Gastrocnemius medialis (tissue), 4 donors: ENCODE results near the gene APOD. TPM values are rescaled to one million over a fixed set of nuclear protein-coding genes. Genes with fewer than 3 reads are reported as not detected.
A peak's percentile ranks its signal among the peaks of the same experiment; 100 is the strongest.
"Not testable (repeated sequence)": the region's sequence is repeated elsewhere in the genome, so short reads cannot be mapped to it uniquely, and the experiment has no call there.

Source experiments
- ATAC-seq, 2 donors: fragments of 150-250 bp; one replicate each; pipeline ENCODE4 v1.9.1; 2016
- DNase-seq, 2 donors: peaks; one replicate each; pipeline ENCODE4 v3.0.0-alpha.2; 2019
- H3K27ac ChIP-seq, 4 donors: fragments of 200-600 bp; sonication (generic); 1 replicate in 1 of 4; 2 replicates in 3 of 4; pipeline ENCODE4 v1.5.1; 2016 to 2018; ENCODE audit warnings: mild to moderate bottlenecking in 2 of 4, moderate library complexity in 1 of 4
- H3K27me3 ChIP-seq, 3 donors: fragments of 200-600 bp; sonication (generic) in 2 of 3; 1 replicate in 1 of 3; 2 replicates in 2 of 3; pipeline versions ENCODE4 v1.5.1 to v1.6.0; 2016 to 2019; ENCODE audit warnings: mild to moderate bottlenecking in 1 of 3, moderate library complexity in 1 of 3
- H3K36me3 ChIP-seq, 2 donors: fragments of 200-600 bp; sonication (generic) in 1 of 2; one replicate each; pipeline ENCODE4 v1.5.1; 2017 to 2018
- H3K4me1 ChIP-seq, 2 donors: fragments of 200-600 bp; sonication (generic) in 1 of 2; one replicate each; pipeline ENCODE4 v1.5.1; 2016 to 2017; ENCODE audit warnings: mild to moderate bottlenecking in 2 of 2
- H3K4me3 ChIP-seq, 4 donors: fragments of 200-600 bp; sonication (generic) in 3 of 4; 1 replicate in 1 of 4; 2 replicates in 3 of 4; pipeline ENCODE4 v1.5.1; 2016 to 2019; ENCODE audit warnings: mild to moderate bottlenecking in 2 of 4
- H3K9me3 ChIP-seq, 3 donors: fragments of 200-600 bp; sonication (generic) in 2 of 3; 1 replicate in 1 of 3; 2 replicates in 2 of 3; pipeline ENCODE4 v1.5.1; 2016 to 2019
- in situ Hi-C, 4 donors: fragments of 200-750 bp; cut with MboI; loops; one replicate each; pipeline versions ENCODE4 v1.15.0 to v1.8.0; 2017; ENCODE audit warnings: low sequenced_read_pairs in 4 of 4
- intact Hi-C: fragments of 100-400 bp; cut with DNase I; formaldehyde crosslinking; loops from one replicate; pipeline ENCODE4 v1.15.1; 2023; ENCODE audit warnings: low total_unique reads
- total RNA-seq, 4 donors: library from RNA; depleted of rRNA; stranded (reverse); fragments of >200 nt; gene quantifications; one replicate each; pipeline versions ENCODE4 v1.1.0 to v1.2.3, GENCODE V29; 2016

APOD gene
- total RNA-seq, 4 donors from 2014 or later, result 602 to 801 (median 626) TPM

DNA sequence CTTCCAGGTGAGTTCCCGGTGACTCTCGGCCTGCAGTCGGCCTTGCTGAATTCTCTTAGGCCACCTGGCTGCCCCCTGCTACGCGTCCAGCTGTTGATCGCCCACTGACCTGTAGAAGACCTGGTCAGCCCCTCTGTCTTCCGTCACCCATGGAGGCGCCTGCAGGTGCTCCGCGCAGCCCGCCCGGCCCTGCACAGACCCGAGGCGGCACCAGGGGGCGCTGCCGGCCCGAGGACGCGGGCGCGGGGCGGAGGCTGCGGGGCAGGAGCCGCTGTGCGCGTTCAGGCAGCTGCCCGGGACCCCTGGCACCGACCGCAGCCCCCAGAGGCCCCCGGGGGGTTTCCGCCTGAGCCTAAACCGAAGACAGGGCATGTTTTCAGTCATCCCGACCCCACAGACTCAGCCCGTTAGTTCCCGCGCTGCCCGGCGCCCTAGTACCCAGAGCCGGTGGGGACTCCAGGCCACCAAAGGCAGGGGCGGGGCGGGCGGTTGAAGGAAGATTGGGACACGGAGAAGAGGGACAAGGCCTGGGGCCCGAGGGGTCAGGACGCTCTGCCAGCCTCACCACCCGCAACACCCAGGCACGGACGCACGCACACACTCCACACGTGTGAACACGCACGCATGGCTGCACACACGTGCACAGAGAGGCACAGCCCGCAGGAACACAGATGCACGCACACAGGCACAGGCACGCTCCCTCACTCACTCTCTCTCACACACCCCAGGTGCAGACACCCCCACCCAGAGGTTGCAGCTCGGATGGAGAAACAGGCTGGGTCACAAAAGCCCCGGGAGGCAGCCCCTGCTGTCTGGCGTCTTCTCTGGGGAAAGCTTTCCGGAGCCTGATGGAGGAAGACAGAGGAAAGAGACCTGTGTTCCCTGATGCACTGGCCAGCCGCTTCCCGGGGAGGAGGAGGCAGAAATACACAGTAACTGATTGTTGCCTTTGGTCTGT, 41.1 kb upstream of the APOD start:
- H3K9me3 ChIP-seq, H3K27ac ChIP-seq, H3K27me3 ChIP-seq, intact Hi-C loops, DNase-seq, H3K4me1 ChIP-seq, H3K36me3 ChIP-seq: not testable (repeated sequence)
- peak; percentile 64 to 87 for ATAC-seq
- H3K4me3 ChIP-seq, result peak overlapping the region in 3 of 4 donors; percentile 24 to 37 (median 29)
- in situ Hi-C loops, result loop anchor here in 2 of 4 donors (5.0 to 25.0 kb wide), 2 partner anchors 92 to 212 kb away; no protein-coding TSS in a partner anchor

DNA sequence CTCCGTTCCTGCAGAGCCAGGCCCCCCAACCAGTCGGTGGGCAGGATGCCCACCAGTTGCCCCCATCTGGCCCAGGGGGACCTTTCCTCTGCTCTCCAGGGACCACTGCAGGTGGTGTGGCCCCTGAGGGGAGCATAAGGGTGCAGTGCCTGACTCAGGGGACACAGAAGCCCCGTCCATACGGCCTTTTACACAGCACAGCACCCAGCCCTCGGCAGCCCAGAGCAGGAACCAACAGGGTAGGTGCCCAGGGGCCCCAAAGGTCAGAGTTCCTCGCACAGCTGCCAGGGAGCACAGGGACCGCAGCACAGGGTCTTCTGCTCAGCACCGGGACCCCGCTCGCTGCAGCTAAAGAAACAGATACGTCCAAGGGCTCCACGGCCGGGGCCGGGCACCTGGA, 40.4 kb upstream of the APOD start:
- intact Hi-C loops, DNase-seq, H3K9me3 ChIP-seq, H3K4me3 ChIP-seq, H3K4me1 ChIP-seq, H3K36me3 ChIP-seq, H3K27me3 ChIP-seq, H3K27ac ChIP-seq: not testable (repeated sequence)
- in situ Hi-C loops, result loop anchor here in 2 of 4 donors (5.0 to 25.0 kb wide), 2 partner anchors 93 to 213 kb away; no protein-coding TSS in a partner anchor
- peak in 1 of 2 donors; percentile 9 for ATAC-seq

DNA sequence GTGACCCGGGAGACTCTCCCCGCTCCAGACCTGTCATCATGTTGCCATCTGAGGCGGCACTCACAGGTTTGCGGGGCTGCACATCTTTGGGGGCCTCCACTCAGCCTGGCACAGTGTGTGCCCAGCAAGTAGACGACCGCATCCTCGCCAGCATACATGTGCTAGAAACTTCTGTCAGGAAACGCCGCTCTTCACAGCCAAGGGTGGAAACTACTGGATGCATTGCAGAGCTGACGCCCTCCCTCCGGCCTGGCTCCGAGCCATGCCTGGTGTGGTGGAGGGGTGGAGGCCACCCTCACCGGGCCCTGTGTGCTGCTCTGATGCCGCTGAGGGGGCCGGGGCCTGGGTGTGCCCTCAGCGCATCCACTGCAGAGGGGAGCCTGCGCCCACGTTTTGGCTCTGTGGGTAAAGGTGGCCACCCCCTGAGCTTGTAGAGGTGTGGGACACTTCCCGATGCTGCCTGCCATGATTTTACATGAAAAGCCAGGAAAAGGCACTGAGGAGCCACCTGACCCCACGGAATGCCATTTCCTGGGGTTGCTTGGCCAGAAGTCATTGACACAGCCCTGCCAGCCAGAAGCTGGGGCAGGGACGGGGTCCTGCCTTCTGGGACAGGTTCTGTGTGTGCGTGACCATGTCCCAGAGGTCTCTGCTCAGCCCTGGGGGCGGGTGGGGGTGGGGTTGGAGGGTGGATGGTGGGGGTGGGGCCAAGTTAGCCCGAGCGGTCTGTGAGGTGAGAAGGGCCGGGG, 39.7 kb upstream of the APOD start:
- in situ Hi-C loops, result loop anchor here in 2 of 4 donors (5.0 to 25.0 kb wide), 2 partner anchors 94 to 214 kb away; no protein-coding TSS in a partner anchor
- DNase-seq, ATAC-seq, H3K4me1 ChIP-seq, H3K36me3 ChIP-seq, intact Hi-C loops, H3K9me3 ChIP-seq, H3K4me3 ChIP-seq, H3K27ac ChIP-seq, H3K27me3 ChIP-seq: not testable (repeated sequence)

DNA sequence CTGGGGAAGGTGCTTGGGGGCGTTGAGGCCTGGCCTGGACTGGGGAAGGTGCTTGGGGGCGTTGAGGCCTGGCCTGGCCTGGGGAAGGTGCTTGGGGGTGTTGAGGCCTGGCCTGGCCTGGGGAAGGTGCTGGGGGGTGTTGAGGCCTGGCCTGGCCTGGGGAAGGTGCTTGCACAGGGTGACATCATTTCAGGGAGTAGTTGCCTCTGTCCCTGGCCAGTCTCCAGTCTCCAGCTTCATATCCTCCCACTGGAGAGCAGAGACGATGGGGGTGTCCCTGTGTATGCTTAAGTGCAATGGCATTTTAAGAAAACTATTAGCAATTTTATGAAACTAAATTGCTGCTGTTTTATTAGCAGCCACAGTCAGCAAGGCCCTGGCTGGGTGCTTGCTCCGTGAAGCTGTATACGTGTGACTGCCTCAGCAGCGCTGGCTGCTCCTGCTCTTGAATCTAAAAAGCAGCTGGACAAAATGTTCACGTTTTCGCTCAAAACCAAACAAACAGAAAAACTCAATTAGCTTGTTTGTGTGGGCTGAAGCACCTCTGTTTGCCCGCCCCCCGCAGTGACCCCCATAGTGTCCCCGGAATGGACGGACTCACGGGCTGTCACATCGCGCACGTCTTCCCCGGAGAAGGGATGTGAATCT, 38.9 kb upstream of the APOD start:
- in situ Hi-C loops, result loop anchor here in 2 of 4 donors (5.0 to 25.0 kb wide), 2 partner anchors 95 to 215 kb away; no protein-coding TSS in a partner anchor
- H3K9me3 ChIP-seq, H3K27ac ChIP-seq, H3K4me1 ChIP-seq, ATAC-seq, DNase-seq, H3K27me3 ChIP-seq, H3K36me3 ChIP-seq, intact Hi-C loops, H3K4me3 ChIP-seq: not testable (repeated sequence)

DNA sequence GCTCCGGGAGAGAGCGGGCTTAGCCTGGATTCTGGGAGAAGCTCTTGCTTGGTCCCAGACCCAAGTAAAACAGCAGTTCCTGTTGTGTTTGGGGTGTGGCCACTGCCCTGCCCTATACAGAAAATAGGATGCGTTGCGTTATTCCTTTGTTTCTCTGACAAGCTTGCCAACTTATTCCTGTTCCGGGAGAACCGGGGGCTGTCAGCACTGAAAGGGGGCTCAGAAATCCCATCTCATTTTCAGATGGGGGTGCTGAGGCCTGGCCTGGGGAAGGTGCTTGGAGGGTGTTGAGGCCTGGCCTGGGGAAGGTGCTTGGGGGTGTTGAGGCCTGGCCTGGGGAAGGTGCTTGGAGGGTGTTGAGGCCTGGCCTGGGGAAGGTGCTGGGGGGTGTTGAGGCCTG, 38.3 kb upstream of the APOD start:
- intact Hi-C loops, DNase-seq, H3K27me3 ChIP-seq, ATAC-seq, H3K4me1 ChIP-seq, H3K9me3 ChIP-seq, H3K36me3 ChIP-seq, H3K4me3 ChIP-seq, H3K27ac ChIP-seq: not testable (repeated sequence)
- in situ Hi-C loops, result loop anchor here in 2 of 4 donors (5.0 to 25.0 kb wide), 2 partner anchors 95 to 215 kb away; no protein-coding TSS in a partner anchor

DNA sequence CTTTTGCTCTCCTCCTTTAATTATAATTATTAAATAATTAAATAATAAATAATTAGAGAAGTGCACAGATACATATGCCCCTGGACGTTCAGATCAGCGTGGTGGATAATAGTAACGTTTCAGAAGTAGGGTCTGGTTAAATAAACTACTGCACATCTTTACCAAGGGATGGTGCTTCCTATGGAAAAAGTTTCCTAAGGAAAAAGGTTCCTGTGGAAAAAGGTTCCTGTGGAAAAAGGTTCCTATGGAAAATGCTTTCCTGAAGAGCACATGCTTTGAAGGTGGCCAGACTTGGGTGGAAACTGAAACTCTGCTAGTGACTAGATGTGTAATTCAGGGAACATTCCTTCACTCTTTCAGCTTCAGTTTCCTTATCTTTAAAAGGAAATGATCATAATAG, 37.4 kb upstream of the APOD start:
- H3K27me3 ChIP-seq, ATAC-seq, intact Hi-C loops, H3K27ac ChIP-seq, DNase-seq, H3K9me3 ChIP-seq, H3K4me3 ChIP-seq, H3K4me1 ChIP-seq, H3K36me3 ChIP-seq: not testable (repeated sequence)
- in situ Hi-C loops, result loop anchor here in 2 of 4 donors (5.0 to 25.0 kb wide), 2 partner anchors 96 to 216 kb away; no protein-coding TSS in a partner anchor

DNA sequence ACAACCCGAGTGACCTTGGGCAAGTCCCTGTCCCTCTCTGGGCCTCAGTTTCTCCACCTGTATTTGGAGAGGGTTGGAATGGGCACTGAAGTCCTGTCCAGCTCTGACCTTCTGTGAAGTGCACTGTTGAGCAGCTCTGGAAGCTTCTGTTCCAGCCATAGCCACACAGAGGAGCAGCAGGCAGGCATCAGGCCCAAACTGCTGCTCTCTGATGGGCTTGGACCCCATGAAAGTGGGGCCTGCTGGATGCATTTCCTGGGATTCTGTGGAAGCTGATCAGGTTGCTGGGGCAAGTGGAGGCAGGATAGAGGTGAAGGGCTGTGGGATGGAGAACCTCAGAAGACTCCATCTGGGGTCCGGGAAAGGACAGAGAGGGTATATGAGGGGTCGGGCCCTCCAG, 36.7 kb upstream of the APOD start:
- H3K27me3 ChIP-seq, intact Hi-C loops, H3K9me3 ChIP-seq, H3K4me3 ChIP-seq, DNase-seq, H3K36me3 ChIP-seq, H3K4me1 ChIP-seq, ATAC-seq, H3K27ac ChIP-seq: not testable (repeated sequence)
- in situ Hi-C loops, result loop anchor here in 2 of 4 donors (5.0 to 25.0 kb wide), 2 partner anchors 97 to 217 kb away; no protein-coding TSS in a partner anchor

DNA sequence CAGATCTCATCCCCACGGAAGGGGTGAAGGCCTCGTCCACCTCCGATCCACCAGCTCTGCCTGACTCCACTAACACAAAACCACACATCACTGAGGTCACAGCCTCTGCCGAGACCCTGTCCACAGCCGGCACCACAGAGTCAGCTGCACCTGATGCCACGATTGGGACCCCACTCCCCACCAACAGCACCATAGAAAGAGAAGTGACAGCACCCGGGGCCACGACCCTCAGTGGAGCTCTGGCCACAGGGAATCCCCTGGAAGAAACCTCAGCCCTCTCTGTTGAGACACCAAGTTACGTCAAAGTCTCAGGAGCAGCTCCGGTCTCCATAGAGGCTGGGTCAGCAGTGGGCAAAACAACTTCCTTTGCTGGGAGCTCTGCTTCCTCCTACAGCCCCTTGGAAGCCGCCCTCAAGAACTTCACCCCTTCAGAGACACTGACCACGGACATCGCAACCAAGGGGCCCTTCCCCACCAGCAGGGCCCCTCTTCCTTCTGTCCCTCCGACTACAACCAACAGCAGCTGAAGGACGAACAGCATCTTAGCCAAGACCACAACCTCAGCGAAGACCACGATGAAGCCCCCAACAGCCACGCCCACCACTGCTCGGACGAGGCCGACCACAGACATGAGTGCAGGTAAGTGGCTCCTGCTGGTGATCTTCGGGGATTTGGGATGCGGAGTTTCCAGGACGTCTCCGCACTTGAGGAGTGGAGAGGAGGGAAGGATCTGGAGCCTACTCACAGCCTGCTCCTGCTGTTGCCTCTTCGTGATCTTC, 36.0 kb upstream of the APOD start:
- ATAC-seq, DNase-seq, H3K9me3 ChIP-seq, H3K27me3 ChIP-seq, intact Hi-C loops, H3K27ac ChIP-seq, H3K4me3 ChIP-seq, H3K4me1 ChIP-seq, H3K36me3 ChIP-seq: not testable (repeated sequence)
- in situ Hi-C loops, result loop anchor here in 2 of 4 donors (5.0 to 25.0 kb wide), 2 partner anchors 98 to 218 kb away; no protein-coding TSS in a partner anchor

DNA sequence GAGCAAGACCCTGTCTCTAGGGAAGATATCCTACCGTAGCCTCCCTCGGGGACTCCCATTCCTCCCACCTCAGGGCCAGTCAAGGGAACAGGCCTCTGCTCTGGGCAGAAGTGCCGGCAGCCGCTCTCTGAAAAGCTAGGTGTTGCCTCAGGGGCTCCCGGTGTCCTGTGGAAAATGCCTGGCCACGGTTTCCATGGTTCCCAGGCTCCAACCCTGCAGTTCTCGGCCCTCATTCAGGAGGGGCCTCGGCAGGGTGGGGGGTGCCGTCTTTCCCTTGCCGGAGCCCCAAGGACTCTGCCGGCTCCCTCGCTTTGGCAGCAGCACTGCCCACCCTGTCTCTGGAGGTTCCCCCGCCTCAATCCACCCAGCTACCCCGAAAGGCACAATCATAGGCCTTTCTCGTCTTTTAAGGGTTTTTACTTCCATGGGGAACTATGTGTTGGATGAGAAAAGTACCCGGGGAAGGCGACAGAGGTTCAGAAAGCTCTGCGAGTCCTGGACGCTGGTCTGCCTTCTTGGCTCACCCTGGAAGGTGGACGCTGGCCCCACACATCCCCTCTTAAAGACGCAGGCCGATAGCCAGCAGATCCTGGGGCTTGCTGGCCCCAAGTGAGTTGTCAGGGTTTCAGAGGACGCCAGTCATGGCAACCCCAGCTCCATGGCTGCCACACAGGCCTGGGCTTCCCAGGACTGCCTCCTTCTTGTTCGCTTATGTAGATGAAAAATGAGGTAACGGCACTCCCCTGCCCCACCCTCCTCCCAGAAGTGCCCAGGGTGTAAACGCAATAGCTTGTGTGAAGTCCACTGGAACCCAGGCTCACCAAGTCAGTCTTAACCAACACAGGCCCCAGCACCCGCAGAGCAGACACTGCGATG, 34.3 kb upstream of the APOD start:
- intact Hi-C loops, H3K4me3 ChIP-seq, DNase-seq, H3K4me1 ChIP-seq, H3K36me3 ChIP-seq, H3K9me3 ChIP-seq, H3K27ac ChIP-seq, H3K27me3 ChIP-seq: not testable (repeated sequence)
- in situ Hi-C loops, result loop anchor here in 1 of 4 donors (25.0 kb wide), 1 partner anchor 219 kb away; no protein-coding TSS in a partner anchor
- peak; percentile 12 to 23 for ATAC-seq
